Activated CD8-positive, alpha-beta T cell treated with anti-CD3 and anti-CD28 coated beads for 36 hours (primary cell): ENCODE results near the gene GDI1. TPM values are rescaled to one million over a fixed set of nuclear protein-coding genes. Genes with fewer than 3 reads are reported as not detected.
A peak's percentile ranks its signal among the peaks of the same experiment; 100 is the strongest.
"Not testable (repeated sequence)": the region's sequence is repeated elsewhere in the genome, so short reads cannot be mapped to it uniquely, and the experiment has no call there.

ENCODE experiments used
- ATAC-seq: fragments of 200-7000 bp; cut with Tn5 transposase; one replicate; pipeline ENCODE4 v1.10.0; 2021; ENCODE audit warnings: mild to moderate bottlenecking, moderate library complexity
- CTCF ChIA-PET: fragments of 350-600 bp; sonication (Branson Sonifier 250); formaldehyde crosslinking; loops from one replicate; lab custom pipeline; 2021; ENCODE audit warnings: antibody characterized with exemption; lab: Charles Lee
- POLR2A ChIA-PET: fragments of 350-600 bp; sonication (Branson Sonifier 250); formaldehyde crosslinking; loops from one replicate; lab custom pipeline; 2021; ENCODE audit warnings: antibody characterized with exemption; lab: Charles Lee
- DNase-seq: peaks from one replicate; pipeline ENCODE4 v3.0.0-alpha.2; 2020
- H3K27ac Mint-ChIP-seq: one replicate; pipeline ENCODE4 v1.8.0; 2021; ENCODE audit warnings: mild to moderate bottlenecking, mixed read lengths
- H3K27me3 Mint-ChIP-seq: one replicate; pipeline ENCODE4 v1.8.0; 2021; ENCODE audit warnings: mixed read lengths
- H3K36me3 Mint-ChIP-seq: one replicate; pipeline ENCODE4 v1.8.0; 2021; ENCODE audit warnings: low read depth, mixed read lengths
- H3K4me1 Mint-ChIP-seq: one replicate; pipeline ENCODE4 v1.8.0; 2021; ENCODE audit warnings: low read depth, mixed read lengths
- H3K4me3 Mint-ChIP-seq: one replicate; pipeline ENCODE4 v1.8.0; 2021; ENCODE audit warnings: mild to moderate bottlenecking, moderate library complexity, mixed read lengths
- H3K9me3 Mint-ChIP-seq: one replicate; pipeline ENCODE4 v1.8.0; 2021; ENCODE audit warnings: mixed read lengths
- CTCF ChIP-seq: fragments of 200-600 bp; IDR thresholded peaks from one replicate; pipeline ENCODE4 v1.8.0; 2022; ENCODE audit warnings: antibody characterized with exemption, mild to moderate bottlenecking
- intact Hi-C: fragments of 100-400 bp; cut with micrococcal nuclease; formaldehyde crosslinking; loops from one replicate; pipeline ENCODE4 v1.10.0; 2022
- total RNA-seq, 2 experiments: library from RNA; stranded (reverse); gene quantifications; one replicate each; pipeline ENCODE4 v1.2.3, GENCODE V29; 2021

GDI1 gene
- total RNA-seq = 10 to 100 TPM; 76.5 TPM

- Mint-ChIP-seq H3K4me3 (peak within 1 kb of the TSS; percentile 86), H3K27me3 (no peaks in the 10 kb centered on the region), H3K9me3 (no peaks in the 10 kb centered on the region), H3K4me1 (peaks cover 27% of the 10 kb centered on the region), H3K36me3 (peaks cover 20% of the 10 kb centered on the region), H3K27ac (peak within 1 kb of the TSS; percentile 92)
- intact Hi-C loops = no loop called here
- ChIA-PET POLR2A (no interaction called here), CTCF (no interaction called here)
- no peak for TF ChIP-seq CTCF
- ATAC-seq = peak; percentile 57
- peak; percentile 45 for DNase-seq
Observed at GRCh38 chrX:154436983-154437752, at the start of gene GDI1. Gene GDI1, plus strand, starts transcription at chrX:154437154. Its CDS starts 101 bp downstream, at chrX:154437255.

GRCh38 chrX:154388094-154388493 lies 48.9 kb upstream of the GDI1 start:
- intact Hi-C loops, H3K27ac Mint-ChIP-seq, H3K27me3 Mint-ChIP-seq, H3K36me3 Mint-ChIP-seq, POLR2A ChIA-PET, H3K4me3 Mint-ChIP-seq, CTCF ChIA-PET, DNase-seq, H3K9me3 Mint-ChIP-seq, H3K4me1 Mint-ChIP-seq: not testable (repeated sequence)
- peak; percentile 45 for ATAC-seq

DNA sequence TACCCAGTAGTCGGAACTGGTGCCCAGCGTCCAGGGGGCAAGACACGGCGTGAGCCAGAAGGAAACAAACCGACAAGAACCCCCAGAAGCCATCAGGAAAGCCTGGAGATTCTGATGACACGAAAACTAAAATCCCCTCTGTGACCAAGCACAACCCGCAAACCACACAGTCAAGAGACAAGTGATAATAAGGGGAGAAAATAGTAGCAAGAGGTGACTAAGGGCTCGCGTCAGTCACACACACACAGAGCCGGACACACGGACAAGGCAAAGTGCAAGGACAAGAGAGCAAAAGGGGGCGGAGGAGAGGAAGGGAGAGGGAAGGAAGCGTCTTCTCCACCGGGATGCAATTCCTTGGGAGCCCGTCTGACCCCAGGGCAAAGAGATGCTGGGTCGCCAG lies 48.3 kb upstream of the GDI1 start:
- DNase-seq, H3K4me1 Mint-ChIP-seq, H3K36me3 Mint-ChIP-seq, H3K9me3 Mint-ChIP-seq, POLR2A ChIA-PET, H3K27me3 Mint-ChIP-seq, H3K4me3 Mint-ChIP-seq, H3K27ac Mint-ChIP-seq, CTCF ChIA-PET, intact Hi-C loops: not testable (repeated sequence)
- peak; percentile 8 for ATAC-seq

- CTCF ChIA-PET, H3K4me1 Mint-ChIP-seq, H3K27me3 Mint-ChIP-seq, H3K4me3 Mint-ChIP-seq, DNase-seq, H3K36me3 Mint-ChIP-seq, intact Hi-C loops, POLR2A ChIA-PET, H3K27ac Mint-ChIP-seq, H3K9me3 Mint-ChIP-seq: not testable (repeated sequence)
- ATAC-seq = peak; percentile 72
Observed at GRCh38 chrX:154389812-154390747, 46.9 kb upstream of the GDI1 start.

- peaks cover 30% of the 10 kb centered on the region for H3K36me3 Mint-ChIP-seq
- peak overlapping the region; percentile 98 for H3K4me3 Mint-ChIP-seq
- not testable (repeated sequence) for H3K27ac Mint-ChIP-seq
Observed at GRCh38 chrX:154396363-154396762, 40.6 kb upstream of the GDI1 start.

GRCh38 chrX:154396973-154397887 lies 39.7 kb upstream of the GDI1 start:
- ChIA-PET POLR2A (interaction anchor here (0.7 to 6.2 kb wide), 16 partner anchors 13 to 430 kb away, joined by 3 to 97 read pairs (median 12); partner anchors contain the start of genes ATP6AP1, DNASE1L1, EMD and HCFC1), CTCF (interaction anchor here (1.2 to 2.7 kb wide), 2 partner anchors 13 to 24 kb away, joined by 3 to 9 read pairs; no protein-coding TSS in a partner anchor)
- TF ChIP-seq CTCF = no peak
- Mint-ChIP-seq H3K27me3 (no peaks in the 10 kb centered on the region), H3K36me3 (peaks cover 30% of the 10 kb centered on the region), H3K27ac (peak overlapping the region; percentile 100), H3K4me3 (peak overlapping the region; percentile 98), H3K9me3 (no peaks in the 10 kb centered on the region), H3K4me1 (peaks cover 2% of the 10 kb centered on the region)
- DNase-seq = peak; percentile 73
- peak; percentile 54 for ATAC-seq
- intact Hi-C loops = no loop called here

More at GRCh38 chrX:154396363-154396762, 40.6 kb upstream of the GDI1 start:
- H3K27me3 Mint-ChIP-seq, ATAC-seq, H3K4me1 Mint-ChIP-seq, DNase-seq, CTCF ChIA-PET, H3K9me3 Mint-ChIP-seq, intact Hi-C loops: not testable (repeated sequence)
- POLR2A ChIA-PET = interaction anchor here (5.7 kb wide), 1 partner anchor 20 kb away, joined by 30 read pairs; no protein-coding TSS in a partner anchor
